Activated T-cell treated with anti-CD3 and anti-CD28 coated beads, Interleukin-2, amount 50 U/mL, for 48 hours (primary cell): ENCODE results near the gene CLIP4.
A peak's percentile ranks its signal among the peaks of the same experiment; 100 is the strongest.

Experiments used
- DNase-seq, 2 experiments: peaks; one replicate each; pipeline ENCODE4 v3.0.0-alpha.2; 2020

The CLIP4 gene

DNA sequence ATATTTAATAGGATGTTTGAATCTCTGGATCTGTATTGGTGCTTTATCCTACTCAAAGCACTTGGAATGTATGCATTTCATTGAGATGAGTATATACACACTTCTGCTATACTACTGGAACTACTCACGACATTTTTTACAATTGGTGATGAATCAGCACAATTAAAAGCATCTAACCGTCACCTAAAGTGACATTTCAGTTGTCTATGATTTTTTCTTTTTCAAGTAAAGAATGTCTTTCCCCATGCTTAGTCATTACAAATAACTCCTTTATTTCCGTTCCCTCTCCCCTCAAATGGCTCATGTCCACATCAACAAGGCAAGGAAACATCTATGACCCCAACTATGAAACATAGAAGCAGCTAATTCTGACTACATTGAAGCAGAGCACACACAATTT is 77.3 kb downstream of the CLIP4 start:
- no peak for DNase-seq

GRCh38 chr2:29193111-29193510 is 77.9 kb downstream of the CLIP4 start:
- DNase-seq, result no peak

DNA sequence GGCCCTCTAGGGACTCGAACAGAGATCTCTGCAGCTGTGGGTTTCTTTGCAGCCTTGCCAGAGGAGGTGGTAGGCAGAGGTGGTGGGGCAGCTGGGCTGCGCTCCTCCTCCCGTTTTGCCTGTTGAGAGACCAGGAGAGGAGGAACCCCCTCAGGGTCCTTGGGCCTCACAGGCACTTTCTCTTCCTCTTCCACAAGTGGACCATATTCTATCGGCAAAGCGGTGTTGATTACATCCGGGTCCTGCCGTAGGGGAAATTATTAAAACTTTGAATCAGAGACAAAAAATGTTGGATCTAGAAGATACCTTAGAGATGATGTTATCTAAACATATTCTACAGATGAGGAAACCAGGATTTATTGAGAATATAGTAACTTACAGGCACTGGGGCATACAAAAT is 78.5 kb downstream of the CLIP4 start:
- DNase-seq, result no peak

- no peak for DNase-seq
These were observed 80.6 kb downstream of the CLIP4 start for GRCh38 chr2:29195796-29196195.

DNA sequence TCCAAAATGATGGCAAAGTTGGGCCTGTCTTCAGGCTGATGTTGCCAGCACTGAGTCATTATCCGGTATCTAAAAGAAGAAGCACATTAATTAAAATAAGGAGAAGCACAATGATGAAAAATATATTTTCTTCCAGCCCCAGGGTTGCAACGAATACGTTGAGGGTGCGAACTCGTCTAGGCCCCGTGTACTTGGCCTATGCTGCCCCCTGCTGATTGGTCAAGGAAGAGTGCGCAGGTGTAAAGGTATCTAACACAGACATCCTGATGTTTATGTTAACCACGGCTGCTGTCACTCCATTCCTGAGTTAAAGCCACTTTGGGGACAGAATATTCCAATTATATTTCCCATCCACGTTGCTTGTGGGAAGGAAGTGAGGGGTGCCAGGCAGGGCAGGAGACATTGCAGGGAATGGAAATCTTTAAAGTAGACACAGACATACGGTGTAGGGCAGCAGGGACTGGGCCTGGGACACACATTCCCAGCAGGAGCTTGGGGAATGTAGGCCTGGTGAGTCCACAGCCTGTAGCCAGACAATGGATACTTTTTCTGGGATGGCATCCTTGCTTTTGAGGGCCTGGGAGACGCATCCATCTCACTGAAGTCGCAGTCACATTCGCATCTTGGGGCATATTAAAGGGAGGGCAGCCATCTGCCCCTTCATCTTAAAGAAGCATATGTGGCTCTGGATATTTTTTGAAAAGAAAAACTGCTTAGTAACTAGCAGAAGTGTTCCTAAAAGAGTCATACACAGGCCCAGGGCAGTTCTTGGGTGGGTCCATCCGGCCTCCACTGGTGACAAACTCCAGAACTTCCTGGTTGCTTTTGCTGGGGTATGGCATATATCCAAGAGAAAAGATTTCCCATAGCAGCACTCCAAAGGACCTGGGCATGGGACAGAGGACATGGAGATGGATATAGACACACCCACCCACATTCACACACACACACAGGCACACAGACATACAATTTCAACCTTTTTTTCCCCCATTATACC is 81.9 kb downstream of the CLIP4 start:
- peak; percentile 84 for DNase-seq

DNA sequence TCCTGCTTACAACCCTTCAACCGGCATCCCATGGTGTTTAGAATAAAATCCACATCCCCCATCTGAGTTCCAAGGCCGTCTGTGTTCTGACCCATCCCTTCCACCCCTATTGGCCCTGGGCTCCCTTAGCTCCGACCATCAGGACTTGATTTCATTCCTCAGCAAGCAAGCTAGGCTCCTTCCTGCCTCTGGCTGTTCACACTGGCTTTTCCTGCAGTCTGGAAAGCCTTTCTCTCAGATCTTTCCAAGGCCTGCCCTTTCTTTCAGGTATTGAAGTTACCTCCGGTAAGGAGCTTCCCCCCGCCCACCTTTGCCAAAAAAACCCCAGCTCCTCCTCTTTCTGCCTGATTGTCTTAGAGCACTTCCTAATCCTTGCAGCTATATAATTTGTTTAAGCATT is 86.8 kb downstream of the CLIP4 start:
- DNase-seq, result no peak

GRCh38 chr2:29202819-29203495 is 87.7 kb downstream of the CLIP4 start:
- DNase-seq, result no peak

DNA sequence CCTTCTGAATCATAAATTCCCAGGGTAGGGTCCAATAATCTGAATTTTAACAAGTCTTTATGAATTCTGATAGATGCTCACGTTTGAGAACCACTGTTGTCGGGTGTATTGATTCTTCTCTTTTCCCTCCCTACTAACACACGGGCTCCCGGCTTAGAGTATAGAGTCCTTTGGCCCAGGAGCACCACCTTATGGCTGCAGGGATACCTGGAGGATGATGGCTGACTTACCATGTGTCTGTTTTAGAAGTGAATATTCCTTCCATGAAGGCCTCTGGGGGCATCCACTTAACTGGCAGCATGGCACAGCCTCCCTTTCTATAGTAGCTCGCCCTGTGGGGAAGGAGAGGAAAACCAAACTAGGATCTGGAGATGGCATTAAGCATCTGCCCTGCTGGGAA is 91.7 kb downstream of the CLIP4 start:
- no peak for DNase-seq

GRCh38 chr2:29207352-29208148 is 92.3 kb downstream of the CLIP4 start:
- DNase-seq, result no peak

GRCh38 chr2:29209551-29209950 is 94.3 kb downstream of the CLIP4 start:
- no peak for DNase-seq

- no peak for DNase-seq
These were observed 96.8 kb downstream of the CLIP4 start for GRCh38 chr2:29212009-29212408.

- peak; percentile 14 for DNase-seq
These were observed 98.7 kb downstream of the CLIP4 start for GRCh38 chr2:29213888-29214291.

- DNase-seq, result peak; percentile 7 to 11
These were observed 99.9 kb downstream of the CLIP4 start for GRCh38 chr2:29215073-29215472.

GRCh38 chr2:29215739-29216608 is 100.8 kb downstream of the CLIP4 start:
- peak; percentile 4 to 14 for DNase-seq

DNA sequence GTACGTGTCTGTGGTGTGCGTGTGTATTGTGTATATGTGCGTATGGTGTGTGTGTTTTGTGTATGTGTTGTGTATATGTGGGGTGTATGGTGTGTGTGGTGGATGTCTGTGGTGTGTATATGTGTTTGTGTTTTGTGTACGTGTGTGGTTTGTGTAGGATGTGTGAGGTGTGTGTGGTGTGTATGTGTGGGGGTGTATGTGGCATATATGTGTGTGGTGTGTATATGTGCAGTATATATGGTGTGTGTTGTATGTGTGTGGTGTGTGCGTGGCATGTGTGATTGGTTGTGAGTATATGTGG is 101.3 kb downstream of the CLIP4 start:
- peak in 1 of 2 experiments; percentile 10 for DNase-seq

GRCh38 chr2:29218071-29218470 is 102.9 kb downstream of the CLIP4 start:
- no peak for DNase-seq

GRCh38 chr2:29218550-29219125 is 103.4 kb downstream of the CLIP4 start:
- DNase-seq, result no peak

GRCh38 chr2:29219374-29219773 is 104.2 kb downstream of the CLIP4 start:
- no peak for DNase-seq

- no peak for DNase-seq
These were observed 105.5 kb downstream of the CLIP4 start for GRCh38 chr2:29220506-29221270.

DNA sequence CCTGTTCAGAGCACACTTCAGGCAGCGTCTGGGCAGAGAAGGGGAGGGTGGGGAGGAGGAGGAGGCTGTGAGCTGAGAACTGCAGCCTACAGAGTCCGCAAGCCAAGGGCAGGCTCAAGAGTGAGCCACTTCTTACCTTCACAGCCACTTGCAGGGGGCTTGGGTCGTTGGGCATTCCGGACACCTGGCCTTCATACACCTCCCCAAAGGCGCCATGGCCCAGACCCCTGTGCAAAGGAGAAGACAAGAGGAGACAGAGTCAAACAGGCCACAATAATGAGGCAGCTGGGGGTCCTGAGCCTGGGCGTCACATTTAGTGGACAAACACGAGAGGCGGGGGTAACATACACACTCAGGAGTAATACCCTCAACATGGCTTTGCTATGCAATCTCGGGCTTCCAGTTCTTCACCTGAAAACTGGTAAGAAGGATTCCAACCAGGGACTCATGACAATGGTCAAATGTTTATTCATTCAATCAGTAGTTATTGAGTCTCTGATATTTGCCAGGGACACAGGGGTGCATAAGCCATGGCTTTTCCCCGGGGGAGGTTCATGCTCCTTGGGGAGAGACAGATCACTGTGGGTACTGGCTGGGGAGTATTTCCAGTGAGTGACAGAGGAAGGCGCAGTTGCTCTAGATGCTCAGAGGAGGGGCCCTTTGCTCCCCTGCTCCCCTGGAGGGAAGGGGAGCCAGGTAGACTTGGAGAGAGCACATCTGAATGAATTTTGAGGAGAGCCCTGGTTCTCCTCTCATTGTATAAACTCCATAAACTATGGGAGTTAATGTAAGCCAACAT is 107.4 kb downstream of the CLIP4 start:
- DNase-seq, result no peak
